Measurements from ENCODE around the gene TAS1R3.

DNA sequence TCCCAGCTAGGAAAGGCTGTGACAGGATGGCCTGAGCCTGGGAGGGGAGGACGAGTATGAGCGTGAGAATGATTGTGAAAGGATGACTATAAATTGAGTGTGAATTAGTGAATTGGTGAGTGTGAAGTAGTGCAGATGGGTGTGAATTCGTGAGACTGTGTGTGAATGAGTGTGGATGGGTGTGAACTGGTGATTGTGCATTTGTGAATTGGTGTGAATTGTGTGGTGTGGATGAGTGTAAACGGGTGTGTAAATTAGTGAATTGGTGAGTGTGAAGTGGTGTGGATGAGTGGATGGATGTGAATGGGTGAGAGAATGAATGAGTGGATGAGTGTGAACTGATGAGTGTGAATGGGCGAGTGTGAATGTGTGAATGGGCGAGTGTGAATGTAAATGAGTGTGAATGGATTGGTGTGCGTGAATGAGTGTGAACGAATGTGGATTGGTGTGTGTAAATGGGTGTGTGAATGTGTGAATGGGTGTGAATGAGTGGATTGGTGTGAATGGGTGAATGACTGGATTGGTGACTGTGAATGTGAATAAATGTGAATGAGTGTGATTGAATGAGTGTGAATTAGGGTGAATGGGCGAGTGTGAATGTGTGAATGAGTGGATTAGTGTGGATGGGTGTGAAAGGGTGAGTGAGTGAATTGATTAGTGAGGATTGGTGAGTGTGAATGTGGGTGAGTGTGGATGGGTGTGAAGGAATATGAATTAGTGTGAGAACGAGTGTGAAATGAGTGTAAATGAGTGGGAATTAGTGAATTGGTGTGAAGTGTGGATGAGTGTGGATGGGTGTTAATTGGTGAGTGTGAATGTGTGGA lies 35.0 kb downstream of the TAS1R3 start:
- TF ChIP-seq, protein P1, sequence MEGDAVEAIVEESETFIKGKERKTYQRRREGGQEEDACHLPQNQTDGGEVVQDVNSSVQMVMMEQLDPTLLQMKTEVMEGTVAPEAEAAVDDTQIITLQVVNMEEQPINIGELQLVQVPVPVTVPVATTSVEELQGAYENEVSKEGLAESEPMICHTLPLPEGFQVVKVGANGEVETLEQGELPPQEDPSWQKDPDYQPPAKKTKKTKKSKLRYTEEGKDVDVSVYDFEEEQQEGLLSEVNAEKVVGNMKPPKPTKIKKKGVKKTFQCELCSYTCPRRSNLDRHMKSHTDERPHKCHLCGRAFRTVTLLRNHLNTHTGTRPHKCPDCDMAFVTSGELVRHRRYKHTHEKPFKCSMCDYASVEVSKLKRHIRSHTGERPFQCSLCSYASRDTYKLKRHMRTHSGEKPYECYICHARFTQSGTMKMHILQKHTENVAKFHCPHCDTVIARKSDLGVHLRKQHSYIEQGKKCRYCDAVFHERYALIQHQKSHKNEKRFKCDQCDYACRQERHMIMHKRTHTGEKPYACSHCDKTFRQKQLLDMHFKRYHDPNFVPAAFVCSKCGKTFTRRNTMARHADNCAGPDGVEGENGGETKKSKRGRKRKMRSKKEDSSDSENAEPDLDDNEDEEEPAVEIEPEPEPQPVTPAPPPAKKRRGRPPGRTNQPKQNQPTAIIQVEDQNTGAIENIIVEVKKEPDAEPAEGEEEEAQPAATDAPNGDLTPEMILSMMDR (IDR thresholded peaks at IDR 0.05; ENCODE audit: poor library complexity, severe bottlenecking): no peak
- TF ChIP-seq TAF1 (IDR thresholded peaks at IDR 0.05; ENCODE audit: low read depth): no peak
- TF ChIP-seq EP300 (conservative IDR thresholded peaks at IDR 0.05; ENCODE audit: poor library complexity, severe bottlenecking): no peak
- TF ChIP-seq EZH2 (IDR thresholded peaks at IDR 0.05; ENCODE audit: borderline replicate concordance, insufficient read depth, low read length, poor library complexity, severe bottlenecking): no peak
- TF ChIP-seq RAD21 (conservative IDR thresholded peaks at IDR 0.05): no peak
- TF ChIP-seq SMC3 (conservative IDR thresholded peaks at IDR 0.05; ENCODE audit: poor library complexity): no peak
- TF ChIP-seq, protein P2, sequence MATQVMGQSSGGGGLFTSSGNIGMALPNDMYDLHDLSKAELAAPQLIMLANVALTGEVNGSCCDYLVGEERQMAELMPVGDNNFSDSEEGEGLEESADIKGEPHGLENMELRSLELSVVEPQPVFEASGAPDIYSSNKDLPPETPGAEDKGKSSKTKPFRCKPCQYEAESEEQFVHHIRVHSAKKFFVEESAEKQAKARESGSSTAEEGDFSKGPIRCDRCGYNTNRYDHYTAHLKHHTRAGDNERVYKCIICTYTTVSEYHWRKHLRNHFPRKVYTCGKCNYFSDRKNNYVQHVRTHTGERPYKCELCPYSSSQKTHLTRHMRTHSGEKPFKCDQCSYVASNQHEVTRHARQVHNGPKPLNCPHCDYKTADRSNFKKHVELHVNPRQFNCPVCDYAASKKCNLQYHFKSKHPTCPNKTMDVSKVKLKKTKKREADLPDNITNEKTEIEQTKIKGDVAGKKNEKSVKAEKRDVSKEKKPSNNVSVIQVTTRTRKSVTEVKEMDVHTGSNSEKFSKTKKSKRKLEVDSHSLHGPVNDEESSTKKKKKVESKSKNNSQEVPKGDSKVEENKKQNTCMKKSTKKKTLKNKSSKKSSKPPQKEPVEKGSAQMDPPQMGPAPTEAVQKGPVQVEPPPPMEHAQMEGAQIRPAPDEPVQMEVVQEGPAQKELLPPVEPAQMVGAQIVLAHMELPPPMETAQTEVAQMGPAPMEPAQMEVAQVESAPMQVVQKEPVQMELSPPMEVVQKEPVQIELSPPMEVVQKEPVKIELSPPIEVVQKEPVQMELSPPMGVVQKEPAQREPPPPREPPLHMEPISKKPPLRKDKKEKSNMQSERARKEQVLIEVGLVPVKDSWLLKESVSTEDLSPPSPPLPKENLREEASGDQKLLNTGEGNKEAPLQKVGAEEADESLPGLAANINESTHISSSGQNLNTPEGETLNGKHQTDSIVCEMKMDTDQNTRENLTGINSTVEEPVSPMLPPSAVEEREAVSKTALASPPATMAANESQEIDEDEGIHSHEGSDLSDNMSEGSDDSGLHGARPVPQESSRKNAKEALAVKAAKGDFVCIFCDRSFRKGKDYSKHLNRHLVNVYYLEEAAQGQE (IDR thresholded peaks at IDR 0.05; ENCODE audit: borderline replicate concordance): no peak
- TF ChIP-seq POLR2AphosphoS5 (IDR thresholded peaks at IDR 0.05): no peak

Data from neural cell (in vitro differentiated cells).